ENCODE data around the gene RPS3A.
"Not testable (repeated sequence)": the region's sequence is repeated elsewhere in the genome, so short reads cannot be mapped to it uniquely, and the experiment has no call there.

RPS3A gene

GRCh38 chr4:151114986-151115385 is 15.6 kb downstream of the RPS3A start:
- no peak for DNase-seq (ENCODE audit: low spot score)

GRCh38 chr4:151117371-151117962 is 18.0 kb downstream of the RPS3A start:
- peak; percentile 76 for DNase-seq (ENCODE audit: low spot score)

GRCh38 chr4:151129796-151130195 is 30.4 kb downstream of the RPS3A start:
- DNase-seq (ENCODE audit: low spot score), result no peak

- no peak for DNase-seq (ENCODE audit: low spot score)
These were observed 33.9 kb downstream of the RPS3A start for GRCh38 chr4:151133311-151133710.

GRCh38 chr4:151136048-151136447 is 36.6 kb downstream of the RPS3A start:
- not testable (repeated sequence) for DNase-seq (ENCODE audit: low spot score)

GRCh38 chr4:151139814-151140213 is 40.4 kb downstream of the RPS3A start:
- DNase-seq (ENCODE audit: low spot score), result no peak

GRCh38 chr4:151142758-151143157 is 43.3 kb downstream of the RPS3A start:
- DNase-seq (ENCODE audit: low spot score), result no peak

- DNase-seq (ENCODE audit: low spot score), result no peak
These were observed 43.7 kb downstream of the RPS3A start for GRCh38 chr4:151143162-151143561.

GRCh38 chr4:151143811-151144210 is 44.4 kb downstream of the RPS3A start:
- DNase-seq (ENCODE audit: low spot score), result no peak

- no peak for DNase-seq (ENCODE audit: low spot score)
These were observed 45.1 kb downstream of the RPS3A start for GRCh38 chr4:151144329-151145072.

- no peak for DNase-seq (ENCODE audit: low spot score)
These were observed 47.6 kb downstream of the RPS3A start for GRCh38 chr4:151147000-151147399.

GRCh38 chr4:151148261-151148660 is 48.8 kb downstream of the RPS3A start:
- no peak for DNase-seq (ENCODE audit: low spot score)

GRCh38 chr4:151150821-151151580 is 51.6 kb downstream of the RPS3A start:
- no peak for DNase-seq (ENCODE audit: low spot score)

- no peak for DNase-seq (ENCODE audit: low spot score)
These were observed 52.6 kb downstream of the RPS3A start for GRCh38 chr4:151152028-151152427.

GRCh38 chr4:151153585-151153984 is 54.2 kb downstream of the RPS3A start:
- no peak for DNase-seq (ENCODE audit: low spot score)
